Thymus (tissue), 11 donors: ENCODE data around the gene LMOD1. TPM values are rescaled to one million over a fixed set of nuclear protein-coding genes. Genes with fewer than 3 reads are reported as not detected.
"Not testable (repeated sequence)": the region's sequence is repeated elsewhere in the genome, so short reads cannot be mapped to it uniquely, and the experiment has no call there.

Source experiments
- DNase-seq, 9 donors: peaks; one replicate each; pipeline ENCODE4 v3.0.0-alpha.2; 2013; ENCODE audit warnings: low spot score in 9 of 9, low read depth in 6 of 9, missing footprints in 1 of 9
- H3K27ac ChIP-seq, 2 donors: one replicate each; pipeline ENCODE4 v1.5.1; 2013; ENCODE audit warnings: control low read depth in 1 of 2, low read depth in 1 of 2, low read length in 1 of 2, mild to moderate bottlenecking in 1 of 2, moderate library complexity in 1 of 2
- H3K27me3 ChIP-seq, 2 donors: one replicate each; pipeline ENCODE4 v1.5.1; 2013; ENCODE audit warnings: low read length in 1 of 2; ENCODE audit not compliant: control insufficient read depth in 2 of 2, insufficient read depth in 1 of 2
- H3K36me3 ChIP-seq, 2 donors: one replicate each; pipeline ENCODE4 v1.5.1; 2013; ENCODE audit warnings: low read length in 1 of 2, mild to moderate bottlenecking in 1 of 2, moderate library complexity in 1 of 2; ENCODE audit not compliant: control insufficient read depth in 2 of 2, insufficient read depth in 2 of 2
- H3K4me1 ChIP-seq, 2 donors: one replicate each; pipeline ENCODE4 v1.5.1; 2013; ENCODE audit warnings: low read length in 2 of 2; ENCODE audit not compliant: control insufficient read depth in 2 of 2, insufficient read depth in 2 of 2
- H3K4me3 ChIP-seq, 2 donors: one replicate each; pipeline ENCODE4 v1.5.1; 2013; ENCODE audit warnings: low read length in 2 of 2, control low read depth in 1 of 2, mild to moderate bottlenecking in 1 of 2
- H3K9me3 ChIP-seq, 2 donors: one replicate each; pipeline ENCODE4 v1.5.1; 2013; ENCODE audit warnings: low read length in 1 of 2, mild to moderate bottlenecking in 1 of 2; ENCODE audit not compliant: control insufficient read depth in 2 of 2, insufficient read depth in 1 of 2
- WGBS: extraction: QIAGEN DNeasy Blood & Tissue Kit; methylation state at CpG from one replicate; pipeline ENCODE4 v1.1.7; 2013; 5-methylcytosine and 5-hydroxymethylcytosine counted together
- polyA plus RNA-seq: library from polyadenylated mRNA; stranded (reverse); fragments of 200-250 nt; gene quantifications from one replicate; pipeline ENCODE4 v1.2.3, GENCODE V29; 2013
- total RNA-seq: library from RNA; stranded (reverse); fragments of 120-200 nt; gene quantifications from one replicate; pipeline ENCODE4 v1.2.4, GENCODE V29; 2013
- donor health status: healthy.

The LMOD1 gene
- total and polyA plus RNA-seq, 2 donors, result 0.24 to 17.1 TPM

GRCh38 chr1:201941420-201942128, 4.8 kb downstream of the LMOD1 start:
- WGBS, result 89% methylated on average over 18 of the region's 18 CpGs
- H3K27me3 ChIP-seq, result peaks cover 18 to 50% of the 10 kb centered on the region in 2 donors
- peaks cover 0 to 5% of the 10 kb centered on the region in 2 donors for H3K4me1 ChIP-seq
- H3K27ac ChIP-seq, result no peak overlapping the region
- DNase-seq, result no peak
- no peaks in the 10 kb centered on the region for H3K9me3 ChIP-seq
- no peaks in the 10 kb centered on the region for H3K36me3 ChIP-seq
- no peak overlapping the region for H3K4me3 ChIP-seq

GRCh38 chr1:201940316-201940715, 6.0 kb downstream of the LMOD1 start:
- H3K4me3 ChIP-seq, DNase-seq, H3K27ac ChIP-seq, H3K36me3 ChIP-seq, H3K9me3 ChIP-seq, H3K4me1 ChIP-seq: not testable (repeated sequence)
- 96% methylated on average over 10 of the region's 10 CpGs for WGBS
- H3K27me3 ChIP-seq, result peaks cover 8 to 38% of the 10 kb centered on the region in 2 donors

DNA sequence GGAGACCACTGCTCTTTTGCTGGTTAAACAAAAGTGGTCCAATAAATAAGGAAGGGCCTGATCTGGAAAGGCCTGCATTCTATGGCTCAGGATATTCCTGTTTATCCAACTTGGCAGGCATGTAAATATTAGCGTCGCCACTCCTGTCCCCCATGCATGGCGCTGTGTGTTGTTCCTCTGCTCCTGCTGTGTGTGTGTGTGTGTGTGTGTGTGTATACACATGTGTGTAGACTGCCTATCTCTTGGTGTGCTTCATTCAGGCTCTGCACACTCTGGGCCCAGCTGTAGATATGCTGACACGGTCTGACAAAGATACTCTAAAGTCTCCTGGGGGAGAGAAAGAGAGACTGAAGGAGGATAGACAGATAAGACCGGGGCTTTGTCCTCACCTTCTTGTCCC, 6.8 kb downstream of the LMOD1 start:
- Histone ChIP-seq H3K27ac (no peak overlapping the region), H3K4me1 (no peaks in the 10 kb centered on the region), H3K36me3 (no peaks in the 10 kb centered on the region), H3K4me3 (no peak overlapping the region), H3K9me3 (no peaks in the 10 kb centered on the region), H3K27me3 (peaks cover under 1 to 30% of the 10 kb centered on the region in 2 donors)
- 94% methylated on average over 5 of the region's 5 CpGs for whole genome bisulfite sequencing
- no peak for DNase-seq

DNA sequence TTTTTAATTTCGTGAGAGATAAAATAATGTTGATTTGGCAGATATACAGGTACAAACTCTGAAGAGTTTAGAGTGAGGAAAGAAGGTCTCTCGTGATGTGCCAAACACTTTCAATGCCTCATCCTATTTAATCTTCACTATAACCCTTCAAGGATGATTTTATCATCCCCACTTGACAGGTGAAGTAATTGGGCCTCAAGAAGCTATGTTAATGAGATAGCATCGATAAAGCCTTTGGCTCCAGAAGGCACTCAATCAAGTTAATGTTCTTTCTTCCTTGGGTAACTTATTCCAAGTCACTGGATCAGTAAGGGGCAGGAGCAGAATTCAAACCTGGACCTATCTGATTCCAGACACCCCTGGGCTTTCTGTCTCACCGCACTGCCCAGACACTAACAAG, 7.2 kb downstream of the LMOD1 start:
- H3K4me3 ChIP-seq, result no peak overlapping the region
- peaks cover 0 to 27% of the 10 kb centered on the region in 2 donors for H3K27me3 ChIP-seq
- H3K36me3 ChIP-seq, result no peaks in the 10 kb centered on the region
- no peaks in the 10 kb centered on the region for H3K4me1 ChIP-seq
- 86% methylated on average over 4 of the region's 4 CpGs for WGBS
- no peak overlapping the region for H3K27ac ChIP-seq
- H3K9me3 ChIP-seq, result no peaks in the 10 kb centered on the region
- no peak for DNase-seq

- H3K9me3 ChIP-seq, result no peaks in the 10 kb centered on the region
- no peak overlapping the region for H3K4me3 ChIP-seq
- H3K4me1 ChIP-seq, result no peaks in the 10 kb centered on the region
- H3K27ac ChIP-seq, result no peak overlapping the region
- no peaks in the 10 kb centered on the region for H3K36me3 ChIP-seq
- 95% methylated on average over 4 of the region's 4 CpGs for WGBS
- peaks cover 0 to 25% of the 10 kb centered on the region in 2 donors for H3K27me3 ChIP-seq
- DNase-seq, result no peak
These were observed 7.8 kb downstream of the LMOD1 start for GRCh38 chr1:201938440-201939035.

GRCh38 chr1:201937624-201938213, 8.6 kb downstream of the LMOD1 start:
- H3K4me3 ChIP-seq, result no peak overlapping the region
- H3K27me3 ChIP-seq, result peaks cover 0 to 21% of the 10 kb centered on the region in 2 donors
- H3K27ac ChIP-seq, result no peak overlapping the region
- no peaks in the 10 kb centered on the region for H3K9me3 ChIP-seq
- H3K36me3 ChIP-seq, result no peaks in the 10 kb centered on the region
- no peaks in the 10 kb centered on the region for H3K4me1 ChIP-seq
- DNase-seq, result no peak
- WGBS, result 76% methylated on average over 5 of the region's 5 CpGs

DNA sequence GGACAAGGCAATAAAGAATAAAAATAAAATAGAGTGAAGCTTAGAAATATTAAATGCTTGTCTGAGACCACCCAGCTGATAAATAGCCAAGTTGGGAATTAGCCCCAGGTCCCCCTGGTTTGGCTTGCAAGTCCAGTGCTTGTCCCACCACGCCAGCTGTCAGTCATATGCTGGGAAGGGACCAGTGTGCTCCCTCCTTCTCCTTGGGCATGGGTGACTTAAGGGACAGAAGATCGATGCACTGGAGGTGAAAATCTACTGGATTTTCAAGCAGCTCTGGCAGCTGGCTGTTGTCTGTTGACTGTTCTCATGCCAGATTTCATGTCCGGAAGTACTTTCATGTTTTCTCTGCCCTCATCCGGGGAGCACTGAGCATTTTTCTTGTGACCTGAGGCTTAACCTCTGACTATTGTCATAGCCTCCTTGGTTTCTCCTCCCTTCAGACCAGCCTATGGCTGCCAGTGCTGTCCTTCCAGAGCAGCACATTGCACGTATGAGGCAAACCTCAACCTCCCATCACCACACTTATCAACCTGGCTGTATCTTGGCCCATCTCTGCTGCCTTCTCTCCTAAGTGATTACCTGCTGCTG, 12.4 kb downstream of the LMOD1 start:
- WGBS, result 79% methylated on average over 5 of the region's 5 CpGs
- no peaks in the 10 kb centered on the region for H3K36me3 ChIP-seq
- no peak for DNase-seq
- no peak overlapping the region for H3K4me3 ChIP-seq
- H3K4me1 ChIP-seq, result no peaks in the 10 kb centered on the region
- no peak overlapping the region for H3K27ac ChIP-seq
- H3K27me3 ChIP-seq, result peaks cover 0 to 21% of the 10 kb centered on the region in 2 donors
- no peaks in the 10 kb centered on the region for H3K9me3 ChIP-seq

DNA sequence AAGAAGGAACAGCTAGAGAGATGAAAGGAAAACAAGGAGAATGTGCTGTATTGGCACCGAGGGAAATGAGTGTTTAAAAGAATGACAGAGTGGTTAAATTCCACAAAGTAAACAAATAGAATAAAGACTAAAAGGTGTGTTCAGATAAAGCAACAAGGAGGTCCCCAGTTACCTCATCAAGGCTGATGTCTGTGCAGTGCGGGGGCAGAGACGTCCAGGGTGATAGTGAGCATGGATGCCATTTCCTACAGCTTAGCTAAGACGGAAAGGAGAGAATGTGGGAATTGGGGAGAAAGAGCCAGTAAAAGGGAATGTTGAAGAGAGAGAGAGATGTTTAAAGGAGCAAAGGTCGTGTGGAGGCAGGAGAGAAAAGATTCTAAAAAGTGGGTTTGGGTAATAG, 15.5 kb downstream of the LMOD1 start:
- Histone ChIP-seq H3K36me3 (no peaks in the 10 kb centered on the region), H3K9me3 (no peaks in the 10 kb centered on the region), H3K4me3 (no peak overlapping the region), H3K27ac (no peak overlapping the region), H3K4me1 (no peaks in the 10 kb centered on the region), H3K27me3 (peaks cover 0 to 16% of the 10 kb centered on the region in 2 donors)
- 88% methylated on average over 5 of the region's 5 CpGs for WGBS
- DNase-seq, result no peak

DNA sequence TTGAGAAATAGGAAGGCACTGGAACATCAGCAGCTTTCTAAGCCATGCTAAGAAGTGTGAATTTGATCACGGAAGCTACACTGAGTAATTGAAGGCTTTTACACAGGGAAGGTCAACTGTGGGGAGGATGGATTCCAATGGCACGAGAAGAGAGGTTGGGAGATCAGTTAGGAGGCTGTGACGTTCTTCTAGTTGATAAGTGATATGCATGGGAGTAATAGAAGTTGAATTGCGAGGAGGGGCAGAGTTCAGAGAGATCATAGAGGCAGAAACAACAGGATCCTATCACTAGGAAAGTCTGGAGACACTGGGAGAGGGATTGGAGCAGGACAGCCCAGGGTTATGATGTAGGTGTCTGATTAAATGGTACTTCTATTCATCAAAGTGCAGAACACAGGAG, 16.2 kb downstream of the LMOD1 start:
- H3K4me1 ChIP-seq, result no peaks in the 10 kb centered on the region
- no peak overlapping the region for H3K27ac ChIP-seq
- 87% methylated on average over 4 of the region's 4 CpGs for WGBS
- no peaks in the 10 kb centered on the region for H3K36me3 ChIP-seq
- no peak for DNase-seq
- H3K4me3 ChIP-seq, result no peak overlapping the region
- H3K27me3 ChIP-seq, result peaks cover 0 to 16% of the 10 kb centered on the region in 2 donors
- H3K9me3 ChIP-seq, result no peaks in the 10 kb centered on the region
